Myocyte (in vitro differentiated cells): ENCODE data around the gene CPEB3. TPM values are rescaled to one million over a fixed set of nuclear protein-coding genes. Genes with fewer than 3 reads are reported as not detected.
"Not testable (repeated sequence)": the region's sequence is repeated elsewhere in the genome, so short reads cannot be mapped to it uniquely, and the experiment has no call there.

Experiments
- DNase-seq: peaks from one replicate; pipeline ENCODE4 v3.0.0-alpha.2; 2012; ENCODE audit warnings: low read depth
- total RNA-seq: library from RNA; depleted of rRNA; stranded (reverse); fragments of >200 nt; gene quantifications from 2 replicates; pipeline ENCODE4 v1.2.3, GENCODE V29; 2014

Gene CPEB3
- total RNA-seq, 1 donor from 2014 or later = 3.9 TPM

DNA sequence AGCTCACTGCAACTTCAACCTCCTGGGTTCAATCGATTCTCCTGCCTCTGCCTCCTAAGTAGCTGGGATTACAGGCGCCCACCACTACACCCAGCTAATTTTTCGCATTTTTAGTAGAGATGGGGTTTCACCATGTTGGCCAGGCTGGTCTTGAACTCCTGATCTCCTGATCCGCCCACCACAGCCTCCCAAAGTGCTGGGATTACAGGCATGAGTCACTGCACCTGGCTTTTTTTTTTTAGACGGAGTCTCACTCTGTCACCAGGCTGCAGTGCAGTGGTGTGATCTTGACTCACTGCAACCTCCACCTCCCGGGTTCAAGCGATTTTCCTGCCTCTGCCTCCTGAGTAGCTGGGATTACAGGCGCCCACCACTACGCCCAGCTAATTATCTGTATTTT is 75.7 kb downstream of the CPEB3 start:
- not testable (repeated sequence) for DNase-seq

DNA sequence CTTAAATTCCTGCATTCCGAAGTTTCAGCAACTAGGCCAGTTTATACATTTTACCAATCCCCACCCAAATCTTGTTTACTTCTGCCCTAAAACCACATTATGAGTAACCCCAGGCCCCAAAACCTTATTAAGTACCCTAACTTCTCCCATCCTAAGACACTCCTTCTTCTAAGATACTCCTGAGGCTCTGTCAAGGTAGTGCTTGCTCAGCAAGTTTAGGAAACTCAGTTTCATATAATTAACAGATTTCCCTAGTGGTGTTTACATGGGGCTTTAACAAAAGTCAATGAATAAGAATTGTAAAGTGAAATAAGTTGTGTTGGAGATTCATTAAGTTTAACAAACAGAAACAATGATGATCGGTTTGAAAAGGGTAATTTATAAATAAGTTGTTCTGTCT is 77.8 kb downstream of the CPEB3 start:
- DNase-seq = no peak

DNA sequence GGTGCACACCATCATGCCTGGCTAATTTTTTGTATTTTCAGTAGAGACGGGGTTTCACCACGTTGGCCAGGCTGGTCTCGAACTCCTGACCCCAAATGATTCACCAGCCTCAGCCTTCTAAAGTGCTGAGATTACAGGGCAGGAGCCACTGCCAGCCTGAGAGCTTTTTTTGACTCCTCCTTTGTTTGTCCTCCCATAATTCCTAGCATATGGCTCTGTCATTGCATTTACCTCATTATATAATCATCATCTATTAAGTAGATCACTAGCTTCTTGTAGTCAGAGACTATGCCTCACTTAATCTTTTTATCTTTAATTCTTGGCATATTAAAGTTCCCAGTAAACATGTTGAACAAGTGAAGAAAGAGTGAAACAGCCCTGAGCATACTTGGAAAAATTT is 82.1 kb downstream of the CPEB3 start:
- no peak for DNase-seq

DNA sequence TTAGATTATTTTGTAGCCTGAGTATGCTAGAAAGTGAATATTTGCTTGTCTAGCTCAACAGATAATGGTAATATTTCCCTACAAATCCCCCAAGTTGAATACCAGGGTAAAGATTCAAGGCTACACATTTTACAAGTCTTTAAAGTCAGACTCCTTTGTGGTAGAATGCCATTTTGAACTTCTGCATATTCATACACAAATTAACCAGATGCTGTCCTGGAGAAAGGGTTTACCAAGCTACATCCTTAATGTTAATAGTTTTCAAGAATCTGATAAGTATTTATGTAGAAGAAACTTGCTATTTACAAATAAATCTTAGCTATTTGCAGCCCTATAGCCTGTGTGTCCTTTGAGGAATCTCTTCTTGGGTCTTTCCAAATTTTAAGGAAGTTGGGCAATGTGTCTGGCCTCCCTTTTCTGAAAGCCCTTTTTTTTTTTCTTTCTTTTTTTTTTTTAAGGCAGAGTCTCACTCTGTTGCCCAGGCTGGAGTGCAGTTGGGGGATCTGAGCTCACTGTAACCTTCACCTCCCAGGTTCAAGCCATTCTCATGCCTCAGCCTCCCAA is 82.6 kb downstream of the CPEB3 start:
- DNase-seq = no peak

DNA sequence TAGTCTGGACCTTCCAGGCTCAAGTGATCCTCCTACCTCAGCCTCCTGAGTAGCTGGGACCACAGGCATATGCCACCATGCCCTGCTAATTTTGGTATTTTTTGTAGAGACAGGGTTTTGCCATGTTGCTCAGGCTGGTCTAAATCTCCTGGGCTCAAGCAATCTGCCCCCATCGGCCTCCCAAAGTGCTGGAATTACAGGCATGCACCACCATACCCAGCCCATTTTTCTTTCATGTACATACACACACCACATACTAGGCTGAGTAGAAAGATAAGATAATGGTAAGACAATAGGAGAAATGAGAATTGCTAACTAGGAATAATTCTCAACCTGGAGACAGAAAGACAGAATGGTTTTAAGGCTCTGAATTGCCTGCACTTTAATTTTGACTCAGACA is 83.8 kb downstream of the CPEB3 start:
- no peak for DNase-seq

DNA sequence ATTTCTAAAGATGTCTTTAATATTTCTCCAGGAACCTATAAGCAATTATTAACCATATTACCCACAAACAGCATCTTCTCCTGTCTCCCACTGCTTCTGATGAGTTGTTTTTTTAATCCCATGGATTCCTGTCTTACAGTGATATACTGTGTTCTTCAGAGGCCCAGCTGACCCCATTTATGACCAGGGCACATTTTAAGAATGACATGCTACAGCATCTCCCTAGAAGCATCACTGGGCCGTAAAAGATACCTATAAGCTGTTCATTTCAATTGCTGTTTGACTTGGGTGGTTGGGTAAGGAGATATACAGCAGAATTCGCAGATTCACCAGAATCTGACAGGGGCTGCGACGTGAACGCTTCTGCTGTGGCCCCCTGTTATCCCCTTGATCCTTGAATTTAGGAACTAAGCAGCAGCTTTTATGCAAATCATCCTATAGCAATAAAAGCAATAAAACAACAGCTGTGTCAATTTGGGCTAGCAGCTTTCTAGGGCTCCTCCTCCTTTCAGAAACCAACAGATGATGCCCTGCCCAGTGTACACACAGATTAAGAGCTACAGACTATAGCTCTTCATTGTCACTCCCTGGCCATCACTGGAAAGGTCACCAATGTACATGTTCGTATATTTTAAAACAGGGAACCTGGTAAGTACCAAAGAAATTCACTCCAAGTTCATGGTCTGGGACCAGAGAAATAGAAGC is 86.8 kb downstream of the CPEB3 start:
- no peak for DNase-seq

DNA sequence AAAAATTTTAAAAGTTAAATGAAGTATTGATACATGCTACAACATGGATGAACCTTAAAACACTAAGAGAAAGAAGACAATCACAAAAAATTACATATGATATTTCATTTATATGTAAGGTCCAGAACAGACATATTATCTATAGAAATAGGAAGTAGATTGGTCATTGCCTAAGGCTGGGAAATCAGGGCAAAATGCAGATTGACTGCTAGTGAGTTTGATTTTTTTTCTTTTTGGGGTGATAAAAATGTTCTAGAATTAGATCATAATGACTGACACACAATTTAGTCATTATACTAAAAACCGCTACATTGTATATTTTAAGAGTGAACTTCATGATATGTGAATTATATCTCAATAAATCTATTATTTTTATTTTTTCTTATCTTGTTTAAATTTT is 88.3 kb downstream of the CPEB3 start:
- DNase-seq = no peak

DNA sequence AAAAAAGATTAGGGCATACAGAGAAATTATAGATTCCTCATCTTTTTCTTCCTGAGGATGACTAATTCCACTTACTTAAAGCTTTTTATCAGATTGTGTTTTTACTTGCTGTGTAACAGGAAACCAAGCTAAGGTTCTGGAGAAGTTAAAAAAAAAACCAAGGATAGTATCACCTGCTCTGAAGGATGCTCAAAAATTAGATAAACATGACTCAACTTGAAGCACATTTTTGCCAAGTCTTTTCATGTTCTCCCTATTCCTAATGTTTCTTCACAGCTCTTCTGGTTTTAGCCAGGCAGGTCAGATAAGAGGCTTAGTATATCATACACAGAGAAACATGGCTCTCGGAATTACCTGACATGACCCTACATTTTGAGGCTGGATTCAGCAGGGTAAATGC is 90.3 kb downstream of the CPEB3 start:
- no peak for DNase-seq

DNA sequence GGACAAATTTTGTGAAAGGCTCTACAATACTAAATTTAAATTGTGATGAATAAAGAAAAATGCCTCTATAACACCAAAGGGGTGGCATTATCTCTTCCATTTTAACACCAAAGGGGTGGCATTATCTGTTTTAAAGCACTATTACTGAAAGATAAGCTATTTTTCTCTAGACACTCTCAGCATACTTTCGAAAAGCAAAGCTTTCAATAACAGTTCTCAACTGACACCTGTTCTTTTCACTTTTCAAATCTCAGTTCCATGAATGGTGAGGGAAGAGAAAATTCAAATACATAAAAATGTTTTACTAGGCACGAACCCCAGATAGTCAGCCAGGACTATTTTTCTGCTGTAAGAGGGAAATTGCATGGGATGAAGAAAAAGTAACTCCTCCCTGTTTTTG is 103.8 kb downstream of the CPEB3 start:
- DNase-seq = no peak

DNA sequence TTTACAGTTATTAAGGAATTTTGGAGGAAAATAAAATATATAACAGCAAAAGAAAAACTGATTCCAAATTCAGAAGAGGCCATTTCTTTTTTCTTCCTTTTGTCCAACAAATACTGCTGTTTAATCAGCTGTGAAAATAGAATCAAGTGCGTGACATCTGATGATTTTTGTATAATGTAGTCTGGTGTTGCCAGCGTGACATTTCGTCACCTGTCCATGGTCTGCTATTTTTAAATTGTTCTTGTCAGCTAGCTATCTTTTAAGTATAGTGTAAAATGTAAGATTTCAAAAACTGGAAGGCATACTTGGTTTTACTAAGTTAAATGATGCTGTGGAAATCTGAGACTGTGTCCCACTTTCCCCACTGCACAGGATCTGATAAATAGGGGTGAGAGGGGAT is 105.9 kb downstream of the CPEB3 start:
- DNase-seq = peak; percentile 8

DNA sequence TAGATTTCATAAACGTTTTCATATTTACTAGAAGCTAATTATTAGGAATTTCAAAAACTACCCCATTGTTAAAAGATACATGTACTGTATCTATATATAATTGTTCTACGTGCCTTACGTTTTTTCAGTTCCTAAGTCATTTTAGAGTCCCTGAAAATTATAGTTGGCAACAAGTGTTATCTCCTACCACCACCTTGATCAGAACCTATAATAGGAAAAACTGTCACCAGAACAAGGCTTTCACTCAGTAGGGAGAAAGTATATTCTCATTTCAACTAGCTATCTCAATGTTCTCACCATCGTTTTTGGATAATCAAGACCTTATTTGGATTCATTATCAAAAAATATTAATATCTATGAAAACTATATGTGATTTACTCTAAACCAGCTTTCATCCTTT is 107.7 kb downstream of the CPEB3 start:
- DNase-seq = no peak

DNA sequence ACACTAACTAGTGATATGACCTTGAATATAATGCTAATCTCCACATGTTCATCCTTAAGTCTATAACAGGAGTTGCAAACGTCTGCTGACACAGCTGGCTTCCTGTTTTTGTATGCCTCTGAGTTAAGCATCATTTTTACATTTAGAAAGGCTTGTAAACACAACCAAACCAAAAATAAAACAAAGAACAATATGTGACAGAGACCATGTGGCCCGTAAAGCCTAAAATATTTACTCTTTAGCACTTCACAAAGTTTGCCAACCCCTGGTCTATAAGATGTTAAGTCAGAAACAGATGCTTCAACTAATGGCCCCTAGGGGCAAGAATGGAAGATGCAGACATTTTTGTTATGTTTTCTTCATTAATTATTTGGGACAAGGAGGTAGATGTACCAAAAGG is 109.3 kb downstream of the CPEB3 start:
- DNase-seq = no peak

DNA sequence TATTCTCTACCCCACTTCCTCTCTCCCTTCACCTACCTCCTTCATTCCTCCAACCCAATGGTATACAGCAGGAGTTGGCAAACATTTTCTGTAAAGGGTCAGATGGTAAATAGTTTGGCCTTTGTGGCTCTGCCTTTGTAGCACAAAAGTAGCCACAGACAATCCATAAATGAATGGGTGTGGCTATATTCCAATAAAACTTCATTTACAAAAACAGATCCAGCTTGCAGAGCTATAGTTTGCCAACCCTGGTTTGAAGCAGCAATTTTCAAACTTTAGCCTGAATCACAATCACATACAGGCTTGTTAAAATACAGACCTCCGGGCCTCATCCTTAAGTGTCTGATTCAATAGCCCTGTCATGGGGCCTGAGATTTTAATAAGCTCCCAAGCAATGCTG is 110.5 kb downstream of the CPEB3 start:
- no peak for DNase-seq

DNA sequence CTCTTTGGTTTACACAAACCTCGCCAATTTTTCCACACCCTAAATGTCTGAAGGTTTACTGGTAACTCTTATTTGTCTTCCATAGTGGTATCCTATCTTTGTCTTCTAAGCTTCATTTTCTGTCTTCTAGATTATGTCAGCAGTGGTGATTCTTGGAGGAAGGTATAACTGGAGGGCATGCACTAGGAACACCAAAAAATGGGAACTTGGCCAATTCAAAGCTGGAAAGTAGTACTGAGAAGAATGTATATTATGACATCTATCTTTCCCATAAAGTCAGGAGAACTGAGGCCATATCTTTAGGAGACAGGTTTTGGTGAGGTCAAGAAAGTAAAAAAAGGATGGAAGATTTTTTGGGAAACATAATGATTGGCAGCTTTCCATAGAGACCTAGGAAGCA is 113.3 kb downstream of the CPEB3 start:
- DNase-seq = no peak

DNA sequence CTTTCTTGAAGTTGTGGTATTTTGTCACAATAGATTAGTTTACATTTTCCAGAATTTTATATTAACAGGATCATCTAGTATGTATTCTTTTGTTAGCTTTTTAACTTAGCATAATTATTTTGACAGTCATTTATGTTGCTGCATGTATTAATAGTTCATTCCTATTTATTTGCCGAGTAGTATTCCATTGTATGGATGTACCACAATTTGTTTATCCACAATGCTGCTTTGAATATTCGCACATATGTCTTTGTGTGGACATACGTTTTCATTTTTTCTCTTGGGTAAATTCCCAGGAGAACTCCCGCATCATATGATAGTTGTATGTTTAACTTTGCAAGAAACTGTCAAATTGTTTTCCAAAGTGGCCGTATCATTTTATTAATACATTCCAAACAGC is 115.7 kb downstream of the CPEB3 start:
- no peak for DNase-seq

DNA sequence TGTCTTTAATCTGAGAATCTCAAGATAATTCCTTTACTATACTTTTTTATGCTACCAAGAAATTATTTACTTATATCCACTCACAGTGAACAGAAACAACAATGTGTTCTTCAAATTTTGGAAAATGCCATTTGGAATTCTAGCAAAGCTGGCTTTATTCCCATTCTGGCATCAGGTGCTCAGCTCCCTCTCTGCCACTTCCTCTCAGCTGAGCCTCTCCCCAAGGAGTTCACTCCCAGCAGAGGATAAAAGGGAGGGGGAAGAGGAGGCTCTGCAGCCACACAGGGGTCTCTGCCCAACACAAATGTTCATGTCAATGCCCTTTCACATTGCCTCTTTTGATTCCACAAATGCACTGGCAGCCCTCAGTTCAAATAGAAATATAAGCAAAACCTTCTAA is 116.9 kb downstream of the CPEB3 start:
- DNase-seq = no peak

DNA sequence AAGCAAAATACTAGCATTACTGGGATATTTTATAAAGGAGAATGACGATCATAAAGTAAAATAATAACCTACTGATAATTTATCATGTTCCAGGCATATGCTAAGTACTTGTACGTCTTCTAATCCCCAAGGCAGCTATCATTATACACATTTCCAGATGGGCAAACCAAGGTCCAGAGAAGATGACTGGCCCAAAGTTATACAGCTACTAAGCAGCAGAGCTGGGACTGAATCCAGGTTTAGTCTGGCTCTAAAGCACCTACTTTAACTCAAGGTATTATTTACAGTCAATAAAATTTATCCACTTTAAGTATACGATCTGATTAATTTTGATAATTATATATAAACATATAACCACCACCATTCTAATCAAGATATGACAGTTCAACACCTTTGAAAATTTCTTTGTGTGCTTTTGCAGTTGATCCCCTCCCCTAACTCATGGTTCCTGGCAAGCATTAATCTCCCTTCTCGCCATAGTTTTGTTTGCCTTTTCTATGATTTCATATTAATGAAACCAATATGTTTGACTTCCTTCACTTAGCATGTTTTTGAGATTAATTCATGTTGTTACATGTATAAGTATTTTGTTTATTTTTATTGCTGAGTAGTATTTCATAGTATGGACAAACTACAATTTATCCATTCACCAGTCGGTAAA is 126.7 kb downstream of the CPEB3 start:
- no peak for DNase-seq

DNA sequence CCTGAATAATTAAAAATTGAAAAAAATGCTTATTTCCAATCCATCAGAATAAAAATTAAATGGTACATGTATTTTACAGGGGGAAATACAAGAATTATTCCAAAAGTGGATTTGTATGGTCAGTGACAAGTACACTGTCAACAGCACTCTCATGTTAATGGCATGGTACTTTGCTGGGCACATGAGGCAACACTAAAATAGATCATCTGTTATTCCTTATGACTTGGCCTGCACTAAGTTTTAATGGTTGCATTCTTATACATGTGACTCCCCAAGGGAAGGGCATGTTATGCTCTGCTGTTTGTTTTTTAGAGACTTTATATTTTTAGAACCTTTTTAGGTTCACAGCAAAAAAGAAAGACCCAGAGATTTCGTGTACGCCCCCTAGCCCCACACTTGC is 128.3 kb downstream of the CPEB3 start:
- no peak for DNase-seq

DNA sequence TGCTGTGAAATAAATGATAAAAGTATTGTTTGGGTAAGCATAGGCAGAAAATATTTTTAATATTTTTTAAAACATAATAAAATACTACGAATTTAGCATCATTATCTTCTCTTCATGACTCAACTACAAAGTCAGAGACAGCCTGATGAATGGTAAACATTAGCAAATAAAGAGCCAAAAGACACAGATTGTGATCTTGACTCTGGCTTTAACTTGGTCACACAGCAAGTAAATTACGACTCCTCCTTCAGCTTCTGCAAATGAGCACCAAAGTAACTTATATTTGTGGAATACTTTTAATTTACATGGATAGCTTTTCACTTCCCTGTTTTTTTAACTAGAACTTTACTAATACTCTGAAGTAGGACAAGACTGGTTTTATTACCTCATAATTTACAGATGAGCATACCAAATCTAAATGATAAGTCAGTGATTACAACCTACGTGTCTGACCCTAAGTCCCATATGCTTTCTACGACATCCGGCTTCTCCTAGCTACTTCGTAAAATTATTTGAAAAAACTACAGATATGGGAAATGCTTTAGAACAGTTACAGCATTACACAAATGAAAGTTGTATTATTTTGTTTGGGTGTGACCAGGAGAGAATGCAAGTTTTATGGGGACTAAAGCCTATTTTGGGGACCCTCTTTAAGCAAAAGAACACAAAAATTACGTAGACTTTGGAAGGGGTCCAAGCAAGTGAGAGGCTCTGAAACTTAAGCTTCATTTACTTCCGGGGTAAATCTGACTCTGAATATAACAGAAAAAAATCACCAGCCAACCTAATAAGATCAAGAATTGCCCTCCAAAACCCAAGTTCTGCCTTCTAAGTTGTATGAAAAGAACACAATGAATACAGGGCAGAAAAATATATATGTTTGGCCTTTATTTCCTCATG is 133.8 kb downstream of the CPEB3 start:
- DNase-seq = no peak

DNA sequence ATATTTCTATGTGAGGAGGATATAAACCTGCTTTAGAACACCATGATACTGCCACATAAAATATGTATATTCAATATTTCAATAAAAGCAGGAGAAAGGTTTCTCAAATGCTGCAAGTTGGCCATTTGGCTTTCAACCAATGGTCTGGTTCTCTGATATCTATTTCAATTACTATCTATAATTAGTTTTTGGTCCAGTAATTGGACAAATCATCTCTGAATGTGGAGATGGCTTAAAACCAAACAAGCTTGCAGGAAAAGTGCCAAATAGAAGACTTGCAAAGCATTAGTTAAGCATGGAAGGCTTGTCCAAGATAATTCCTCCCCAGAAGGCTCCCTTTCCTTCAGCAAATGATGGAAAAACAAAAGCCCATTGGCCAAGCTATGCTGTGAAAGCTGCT is 140.1 kb downstream of the CPEB3 start:
- no peak for DNase-seq

DNA sequence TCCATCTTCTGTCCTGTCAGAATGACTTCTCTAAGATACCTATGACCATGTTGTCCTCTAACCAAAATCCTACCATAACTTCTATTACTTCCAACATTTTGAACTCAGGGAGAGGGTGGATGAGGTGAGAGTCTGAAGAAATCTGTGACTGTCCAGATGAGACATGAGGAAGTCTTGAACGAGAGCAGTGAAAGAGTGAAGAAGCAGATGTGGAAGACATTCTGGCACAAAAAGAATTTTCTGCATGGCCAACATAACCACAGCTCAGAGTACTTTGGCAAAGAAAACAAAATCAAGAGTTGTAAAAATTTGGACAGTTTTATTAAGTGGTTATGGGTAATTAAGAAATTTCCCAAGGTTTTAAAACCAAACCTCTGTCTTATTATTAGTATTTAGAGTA is 141.6 kb downstream of the CPEB3 start:
- no peak for DNase-seq

DNA sequence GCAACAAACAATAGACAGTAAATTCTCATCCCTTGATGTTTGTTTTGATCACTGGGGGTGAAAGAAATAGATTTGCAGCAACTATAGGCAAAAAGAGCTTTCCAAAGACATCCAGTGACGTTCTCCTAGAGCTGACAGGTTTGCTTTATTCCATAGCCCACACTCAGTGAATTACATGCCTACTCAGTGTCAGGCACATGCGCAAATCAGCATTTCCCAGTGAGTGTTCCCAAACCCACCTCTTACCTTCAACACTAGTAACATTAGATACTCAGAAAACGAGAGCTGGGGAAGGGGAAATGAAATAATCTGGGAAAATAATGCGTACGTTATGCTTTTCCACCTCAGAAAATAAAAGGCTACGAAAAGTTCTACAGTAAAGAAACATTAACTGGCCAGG is 144.1 kb downstream of the CPEB3 start:
- no peak for DNase-seq
